ENCODE data around the gene SIT1.

GRCh38 chr9:35682051-35682450 lies 31.3 kb upstream of the SIT1 start:
- TF ChIP-seq POLR2A (IDR thresholded peaks at IDR 0.05; ENCODE audit: low read depth, low read length) (0 out of 2 replicates have a peak, but pooled peaks have one; percentile 17), POLR2AphosphoS5 (IDR thresholded peaks at IDR 0.05; ENCODE audit: low read depth, low read length) (no peak), POU2F2 (IDR thresholded peaks at IDR 0.05; ENCODE audit: low read depth, low read length) (no peak)

Data from GM12891 (cell line).